K562 (cell line): Measurements from ENCODE around the gene RNF31. TPM values are rescaled to one million over a fixed set of nuclear protein-coding genes. Genes with fewer than 3 reads are reported as not detected.
A peak's percentile ranks its signal among the peaks of the same experiment; 100 is the strongest.

Experiments
- ATAC-seq: fragments of 200-7000 bp; cut with Tn5 transposase; 3 replicates; pipeline ENCODE4 v1.9.1; 2020; ENCODE audit warnings: moderate library complexity
- BruUV-seq: library from RNA; stranded (reverse); fragments of 400-500 nt; replicated peaks from 2 replicates; lab custom pipeline; 2021; lab: Mats Ljungman, UMichigan
- CTCF ChIA-PET: fragments of 300-600 bp; formaldehyde crosslinking; extraction: SDS; loops from one replicate; lab custom pipeline; 2021; ENCODE audit warnings: low intra/inter-chr PET ratio; lab: Yijun Ruan, JAX
- POLR2A ChIA-PET: fragments of 300-600, 350-650 bp; sonication (Branson Sonifier 250); formaldehyde crosslinking; extraction: SDS; loops from one replicate; lab custom pipeline; 2021; ENCODE audit warnings: antibody characterized with exemption, inconsistent platforms; lab: Yijun Ruan, JAX
- DNase-seq, 4 experiments: peaks; one replicate each; pipeline versions ENCODE4 v3.0.0 to v3.0.0-alpha.2; 2011 to 2018; ENCODE audit warnings: low spot score in 3 of 4, mixed read lengths in 3 of 4; ENCODE audit errors: extremely low read depth in 1 of 4
- FAIRE-seq: peaks from 2 replicates; lab custom pipeline; 2011; peaks lifted over from hg19 to GRCh38; lab: Jason Lieb, UNC
- H2AFZ ChIP-seq: 2 replicates; pipeline ENCODE4 v1.6.0; 2011; ENCODE audit warnings: low read depth, low read length, control low read depth, inconsistent platforms
- H3K27ac ChIP-seq: fragments of 200-600 bp; 3 replicates; pipeline ENCODE4 v1.8.0; 2011; ENCODE audit warnings: low read depth, mild to moderate bottlenecking, control low read depth, inconsistent platforms, low read length, moderate library complexity, mixed read lengths; ENCODE audit errors: extremely low read depth
- H3K27me3 ChIP-seq, 2 experiments: fragments of 300-600 bp in 1 of 2; 2 replicates in 1 of 2; 3 replicates in 1 of 2; pipeline versions ENCODE4 v1.6.0 to v1.8.0; 2011; ENCODE audit warnings: inconsistent platforms in 2 of 2, low read length in 2 of 2, mild to moderate bottlenecking in 1 of 2, mixed read lengths in 1 of 2, moderate library complexity in 1 of 2; ENCODE audit not compliant: control insufficient read depth in 2 of 2, insufficient read depth in 2 of 2
- H3K36me3 ChIP-seq: fragments of 300-600 bp; 3 replicates; pipeline ENCODE4 v1.8.0; 2011; ENCODE audit warnings: mild to moderate bottlenecking, low read length, inconsistent platforms; ENCODE audit not compliant: control insufficient read depth, insufficient read depth
- H3K4me1 ChIP-seq, 2 experiments: fragments of 200-600 bp in 1 of 2; replicated peaks in 1 of 2; 2 replicates in 1 of 2; 3 replicates in 1 of 2; pipeline versions ENCODE4 v1.5.1 to v1.8.0; 2011; ENCODE audit warnings: inconsistent platforms in 2 of 2, low read length in 2 of 2, mild to moderate bottlenecking in 1 of 2, mixed read lengths in 1 of 2, moderate library complexity in 1 of 2; ENCODE audit not compliant: control insufficient read depth in 2 of 2, insufficient read depth in 2 of 2
- H3K4me2 ChIP-seq: 2 replicates; pipeline ENCODE4 v1.6.1; 2011; ENCODE audit warnings: low read length, control low read depth, inconsistent platforms, mixed read lengths; ENCODE audit not compliant: insufficient read depth
- H3K4me3 ChIP-seq: fragments of 200-600 bp; sonication (generic), shearing (Covaris generic); 2 replicates; pipeline ENCODE4 v1.5.1; 2016; ENCODE audit warnings: control low read depth, inconsistent platforms
- H3K79me2 ChIP-seq: fragments of 200-600 bp; 3 replicates; pipeline ENCODE4 v1.8.0; 2011; ENCODE audit warnings: low read length, inconsistent platforms; ENCODE audit not compliant: control insufficient read depth, insufficient read depth
- H3K9ac ChIP-seq, 2 experiments: 2 replicates each; pipeline versions ENCODE4 v1.6.0 to v1.6.1; 2011; ENCODE audit warnings: low read depth in 2 of 2, low read length in 2 of 2, control low read depth in 1 of 2, inconsistent platforms in 1 of 2, mild to moderate bottlenecking in 1 of 2, mixed read lengths in 1 of 2; ENCODE audit not compliant: insufficient read depth in 1 of 2
- H3K9me1 ChIP-seq: one replicate; pipeline ENCODE4 v1.6.0; 2011; ENCODE audit warnings: inconsistent platforms, mild to moderate bottlenecking, low read length, moderate library complexity; ENCODE audit not compliant: control insufficient read depth, insufficient read depth
- H3K9me3 ChIP-seq: replicated peaks from 2 replicates; pipeline ENCODE4 v1.5.1; 2011; ENCODE audit warnings: low read depth, low read length, inconsistent platforms; ENCODE audit not compliant: control insufficient read depth, insufficient read depth
- H4K20me1 ChIP-seq: replicated peaks from 2 replicates; pipeline ENCODE4 v1.6.1; 2011; ENCODE audit warnings: low read length, inconsistent platforms, mixed read lengths; ENCODE audit not compliant: control insufficient read depth, insufficient read depth
- ATF2 ChIP-seq: sonication (generic); formaldehyde crosslinking; IDR thresholded peaks from 2 replicates; pipeline ENCODE4 v1.8.1; 2022; ENCODE audit warnings: missing genetic modification reagents
- RBFOX2 ChIP-seq: fragments of 200-400 bp; formaldehyde crosslinking; IDR thresholded peaks from 2 replicates; pipeline ENCODE4 v1.6.1; 2017; ENCODE audit warnings: low read depth, mild to moderate bottlenecking, low read length, moderate library complexity
- WGBS: fragments of 100-300 bp; shearing (Covaris generic); methylation state at CpG from one replicate; pipeline ENCODE4 v1.1.6; 2016; ENCODE audit warnings: low coverage, mixed read lengths; ENCODE audit not compliant: insufficient coverage; ENCODE audit errors: missing lambda C conversion rate; 5-methylcytosine and 5-hydroxymethylcytosine counted together
- in situ Hi-C: fragments of 300-500 bp; cut with MboI; formaldehyde crosslinking; loops from 4 replicates; pipeline ENCODE4 v1.15.0; 2018; ENCODE audit warnings: inconsistent platforms, mixed read lengths
- intact Hi-C: fragments of 100-400 bp; cut with micrococcal nuclease; formaldehyde crosslinking; loops from 2 replicates; pipeline ENCODE4 v1.14.2; 2022
- polyA plus RNA-seq, 8 experiments: library from polyadenylated mRNA; depleted of rRNA in 4 of 8; stranded (reverse) in 5 of 8; unstranded in 3 of 8; fragments of >200 nt; fragmentation: Nextera tagmentation in 2 of 8; fragmentation: Illumina TruSeq in 1 of 8; extraction: Ambion mirVana in 2 of 8; extraction: Trizol in 1 of 8; gene quantifications; 2 replicates each; pipeline versions ENCODE4 v1.2.1 to v1.2.3, GENCODE V29; 2011 to 2014; ENCODE audit warnings: inconsistent platforms in 1 of 8, missing spikeins in 1 of 8
- total RNA-seq, 7 experiments: library from RNA; depleted of rRNA in 6 of 7; stranded (reverse); fragments of >200 nt in 6 of 7; fragmentation: Illumina TruSeq in 2 of 7; extraction: Trizol in 2 of 7; gene quantifications; 2 replicates each; pipeline versions ENCODE4 v1.2.1 to v1.2.3, GENCODE V29; 2011 to 2021; ENCODE audit warnings: low replicate concordance in 1 of 7

The RNF31 gene
- total and polyA plus RNA-seq, 9 of the 15 experiments (the other 6 are each of a cell fraction or from before 2014, with no cell fraction given) = 3.1 to 47.6 (median 19.1) TPM

DNA sequence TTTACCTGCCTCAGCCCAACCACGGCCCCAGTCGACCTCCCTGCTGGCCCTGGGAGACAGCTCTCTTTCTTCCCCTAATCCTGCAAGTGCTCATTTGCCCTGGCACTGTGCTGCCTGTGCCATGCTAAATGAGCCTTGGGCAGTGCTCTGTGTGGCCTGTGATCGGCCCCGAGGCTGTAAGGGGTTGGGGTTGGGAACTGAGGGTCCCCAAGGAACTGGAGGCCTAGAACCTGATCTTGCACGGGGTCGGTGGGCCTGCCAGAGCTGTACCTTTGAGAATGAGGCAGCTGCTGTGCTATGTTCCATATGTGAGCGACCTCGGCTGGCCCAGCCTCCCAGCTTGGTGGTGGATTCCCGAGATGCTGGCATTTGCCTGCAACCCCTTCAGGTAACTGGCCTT lies 2.8 kb downstream of the RNF31 start:
- FAIRE-seq = no peak

More for the DNA sequence above, 2.8 kb downstream of the RNF31 start:
- no peak overlapping the region for H3K4me2 ChIP-seq
- no TSS peak for BruUV-seq
- peaks cover 5% of the 10 kb centered on the region for H3K9me1 ChIP-seq
- H3K9me3 ChIP-seq = no peaks in the 10 kb centered on the region
- peaks cover 28% of the 10 kb centered on the region for H3K79me2 ChIP-seq
- peaks cover 12 to 33% of the 10 kb centered on the region in 2 experiments; a peak in 4 of 5 replicates for H3K4me1 ChIP-seq
- H3K4me3 ChIP-seq = no peak overlapping the region
- no peak overlapping the region for H2AFZ ChIP-seq
- DNase-seq (no peak), ATAC-seq (no peak)
- intact Hi-C loops = no loop called here
- no peaks in the 10 kb centered on the region for H4K20me1 ChIP-seq
- in situ Hi-C loops = no loop called here
- CTCF ChIA-PET = no interaction called here
- POLR2A ChIA-PET = interaction anchor here (0.5 to 1.2 kb wide), 2 partner anchors 9 to 13 kb away, joined by 4 read pairs; partner anchors contain the start of gene EMC9
- H3K9ac ChIP-seq = peak overlapping the region in 1 of 2 experiments; percentile 50; a peak in 1 of 4 replicates
- H3K27ac ChIP-seq = no peak overlapping the region
- WGBS = 100% methylated on average over 5 of the region's 9 CpGs
- peaks cover 49% of the 10 kb centered on the region; the same call in 2 of the 3 replicates for H3K36me3 ChIP-seq
- H3K27me3 ChIP-seq = no peaks in the 10 kb centered on the region
- no peak for TF ChIP-seq ATF2
- 0 out of 2 replicates have a peak, but pooled peaks have one; percentile 25 for TF ChIP-seq RBFOX2
